Lower leg skin (tissue), 3 donors: ENCODE data around the gene TRMU.

Experiments
- POLR2A ChIP-seq, 2 donors: fragments of 450-650 bp; IDR thresholded peaks; one replicate each; pipeline ENCODE4 v1.6.1; 2016 to 2017; ENCODE audit warnings: antibody characterized with exemption in 2 of 2, mild to moderate bottlenecking in 1 of 2, moderate library complexity in 1 of 2
- TF ChIP-seq, protein P1 (sequence below), 3 donors: fragments of 450-650 bp; IDR thresholded peaks; one replicate each; pipeline ENCODE4 v1.5.1; 2016; ENCODE audit warnings: antibody characterized with exemption in 3 of 3, mild to moderate bottlenecking in 3 of 3, moderate library complexity in 2 of 3

DNA sequence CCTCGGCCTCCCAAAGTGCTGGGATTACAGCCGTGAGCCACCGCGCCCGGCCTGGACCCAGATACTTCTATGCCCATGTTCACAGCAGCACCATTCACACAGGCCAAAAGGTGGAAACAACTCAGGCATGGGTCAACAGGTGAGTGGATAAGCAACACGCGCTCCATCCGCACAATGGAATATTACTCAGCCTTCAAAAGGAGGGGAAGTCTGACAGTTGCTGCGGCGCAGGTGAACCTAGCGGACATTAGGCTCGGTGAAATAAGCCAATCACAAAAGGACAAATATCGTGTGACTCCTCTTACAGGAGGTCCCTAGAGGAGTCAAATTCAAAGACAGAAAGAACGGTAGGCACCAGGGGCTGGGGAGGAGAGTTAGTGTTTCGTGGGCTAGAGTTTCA lies 47.0 kb downstream of the TRMU start:
- TF ChIP-seq, protein P1, sequence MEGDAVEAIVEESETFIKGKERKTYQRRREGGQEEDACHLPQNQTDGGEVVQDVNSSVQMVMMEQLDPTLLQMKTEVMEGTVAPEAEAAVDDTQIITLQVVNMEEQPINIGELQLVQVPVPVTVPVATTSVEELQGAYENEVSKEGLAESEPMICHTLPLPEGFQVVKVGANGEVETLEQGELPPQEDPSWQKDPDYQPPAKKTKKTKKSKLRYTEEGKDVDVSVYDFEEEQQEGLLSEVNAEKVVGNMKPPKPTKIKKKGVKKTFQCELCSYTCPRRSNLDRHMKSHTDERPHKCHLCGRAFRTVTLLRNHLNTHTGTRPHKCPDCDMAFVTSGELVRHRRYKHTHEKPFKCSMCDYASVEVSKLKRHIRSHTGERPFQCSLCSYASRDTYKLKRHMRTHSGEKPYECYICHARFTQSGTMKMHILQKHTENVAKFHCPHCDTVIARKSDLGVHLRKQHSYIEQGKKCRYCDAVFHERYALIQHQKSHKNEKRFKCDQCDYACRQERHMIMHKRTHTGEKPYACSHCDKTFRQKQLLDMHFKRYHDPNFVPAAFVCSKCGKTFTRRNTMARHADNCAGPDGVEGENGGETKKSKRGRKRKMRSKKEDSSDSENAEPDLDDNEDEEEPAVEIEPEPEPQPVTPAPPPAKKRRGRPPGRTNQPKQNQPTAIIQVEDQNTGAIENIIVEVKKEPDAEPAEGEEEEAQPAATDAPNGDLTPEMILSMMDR (IDR thresholded peaks at IDR 0.05) = no peak
- TF ChIP-seq POLR2A (IDR thresholded peaks at IDR 0.05) = no peak
